Dedifferentiated amniotic fluid mesenchymal stem cell (primary cell): ENCODE measurements around the gene MFF.

Source experiments
- DNase-seq: peaks from one replicate; pipeline ENCODE4 v3.0.0-alpha.2; 2016; ENCODE audit errors: extremely low spot score

MFF gene, protein sequence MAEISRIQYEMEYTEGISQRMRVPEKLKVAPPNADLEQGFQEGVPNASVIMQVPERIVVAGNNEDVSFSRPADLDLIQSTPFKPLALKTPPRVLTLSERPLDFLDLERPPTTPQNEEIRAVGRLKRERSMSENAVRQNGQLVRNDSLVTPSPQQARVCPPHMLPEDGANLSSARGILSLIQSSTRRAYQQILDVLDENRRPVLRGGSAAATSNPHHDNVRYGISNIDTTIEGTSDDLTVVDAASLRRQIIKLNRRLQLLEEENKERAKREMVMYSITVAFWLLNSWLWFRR

DNA sequence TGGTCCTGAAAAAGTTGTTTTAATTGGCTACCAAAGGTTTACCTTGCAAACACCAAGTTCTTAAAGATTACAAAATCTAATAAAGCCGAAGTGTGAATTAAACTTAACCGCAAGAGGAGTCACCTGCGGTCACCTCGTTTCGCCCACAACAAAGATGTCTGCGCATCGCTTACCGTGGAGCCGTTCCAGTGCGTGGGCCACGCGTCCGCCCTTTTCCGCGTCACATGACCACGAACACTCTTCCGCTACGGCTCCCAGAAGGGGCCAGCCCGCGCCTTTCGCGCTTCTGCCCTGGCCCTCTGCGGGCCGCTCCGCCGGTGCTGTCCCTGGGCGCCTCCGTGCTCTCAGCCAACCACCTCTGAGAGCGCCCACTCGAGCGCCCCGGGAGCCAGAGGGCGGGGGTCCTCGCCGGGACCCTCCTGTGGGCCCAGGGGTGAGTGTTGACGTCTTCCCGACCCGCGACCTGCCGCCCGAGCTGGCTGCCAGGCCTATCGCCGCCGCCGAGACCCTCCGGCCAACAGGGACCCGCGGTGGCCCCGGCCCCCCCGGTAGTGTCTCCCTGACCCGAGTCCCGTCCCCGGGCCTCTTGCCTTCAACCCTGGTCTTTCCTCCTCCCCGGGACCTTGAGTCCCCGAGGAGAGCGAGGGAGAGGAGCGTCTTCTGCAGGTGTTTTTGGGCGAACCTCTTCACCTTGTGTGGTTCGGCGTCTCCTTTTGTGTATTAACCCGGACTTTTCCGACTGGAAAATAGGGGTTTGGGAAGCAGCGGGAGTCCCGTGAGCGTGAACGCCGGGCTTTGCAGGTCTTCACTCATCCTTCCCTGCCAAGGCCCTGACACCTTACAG is at the start of gene MFF:
TSS of gene MFF (plus strand) at position 257 of the 844 bp plus-strand sequence. CDS start 5,415 bp downstream, outside the sequence.
- DNase-seq = peak; percentile 90

DNA sequence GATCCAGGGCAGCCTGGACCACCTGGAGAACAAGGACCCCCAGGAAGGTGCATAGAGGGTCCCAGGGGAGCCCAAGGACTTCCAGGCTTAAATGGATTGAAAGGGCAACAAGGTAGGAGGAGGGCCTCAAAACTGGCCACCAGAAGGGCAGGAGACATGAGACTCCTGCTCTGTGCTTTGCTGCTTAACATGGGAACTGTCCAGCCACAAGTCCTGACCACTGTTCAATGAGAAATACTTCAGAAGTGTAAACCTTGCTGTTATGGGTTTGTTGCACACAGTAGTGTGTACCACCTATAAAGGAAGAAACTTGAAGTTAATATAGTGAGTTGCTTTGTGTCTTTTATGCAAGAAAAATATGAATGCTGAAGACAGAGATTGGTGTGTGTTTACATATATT is 44.2 kb upstream of the MFF start:
- DNase-seq = no peak

DNA sequence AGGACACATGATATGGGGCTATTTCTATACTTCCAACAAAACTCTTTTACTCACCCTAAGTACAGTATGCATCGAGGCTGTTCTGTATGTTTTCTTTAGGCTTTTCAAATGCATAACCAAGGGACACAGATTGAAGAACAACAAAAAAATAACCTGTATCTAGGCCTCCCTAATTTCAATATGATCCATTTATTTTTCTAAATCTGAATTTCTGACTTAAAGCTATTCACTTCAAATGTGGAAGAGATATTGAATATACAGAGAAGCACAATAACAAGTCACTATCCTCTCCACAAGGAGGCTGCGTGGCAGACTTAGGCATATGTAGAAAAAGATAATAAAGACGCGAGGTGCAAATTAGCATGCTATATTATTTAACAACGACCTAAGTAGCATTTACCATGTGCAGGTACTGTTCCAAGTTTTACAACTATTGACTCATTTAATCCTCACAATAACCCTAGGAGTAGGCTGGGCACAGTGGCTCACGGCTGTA is 39.3 kb upstream of the MFF start:
- DNase-seq = no peak

DNA sequence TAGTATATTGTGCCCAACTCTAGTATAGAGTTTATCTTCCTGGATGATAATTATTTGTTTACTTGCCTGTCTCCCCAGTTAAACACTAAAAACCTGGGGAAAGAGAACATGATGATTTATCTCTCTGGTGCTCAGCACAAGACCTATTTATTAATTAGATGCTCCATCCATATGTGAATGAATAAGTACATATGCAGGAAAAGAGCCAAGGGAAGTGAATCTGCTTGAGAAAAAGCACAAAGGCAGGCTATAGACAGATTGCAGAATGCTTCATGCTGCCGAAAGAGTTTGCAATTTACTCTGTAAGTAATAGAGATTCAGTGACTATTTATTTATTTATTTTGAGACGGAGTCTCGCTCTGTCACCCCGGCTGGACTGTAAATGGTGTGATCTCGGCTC is 37.3 kb upstream of the MFF start:
- no peak for DNase-seq

DNA sequence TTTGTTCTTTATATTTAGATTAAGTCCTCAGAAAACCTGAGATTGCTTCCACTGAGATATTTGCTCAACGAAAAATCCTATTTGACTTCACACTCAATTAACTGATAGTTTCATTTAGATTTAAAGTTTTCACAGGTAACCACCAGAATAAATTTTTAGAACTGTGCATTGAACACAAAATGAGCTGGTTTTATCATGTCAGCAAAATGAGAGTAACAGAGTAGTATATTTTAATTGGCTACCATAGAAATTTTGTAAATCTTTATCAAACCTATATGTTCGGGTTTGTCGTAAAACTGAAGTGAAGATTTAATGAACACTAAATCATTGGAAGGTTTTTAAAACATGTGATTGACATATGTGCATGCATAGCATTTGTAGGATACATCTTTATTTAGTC is 32.7 kb upstream of the MFF start:
- DNase-seq = no peak

DNA sequence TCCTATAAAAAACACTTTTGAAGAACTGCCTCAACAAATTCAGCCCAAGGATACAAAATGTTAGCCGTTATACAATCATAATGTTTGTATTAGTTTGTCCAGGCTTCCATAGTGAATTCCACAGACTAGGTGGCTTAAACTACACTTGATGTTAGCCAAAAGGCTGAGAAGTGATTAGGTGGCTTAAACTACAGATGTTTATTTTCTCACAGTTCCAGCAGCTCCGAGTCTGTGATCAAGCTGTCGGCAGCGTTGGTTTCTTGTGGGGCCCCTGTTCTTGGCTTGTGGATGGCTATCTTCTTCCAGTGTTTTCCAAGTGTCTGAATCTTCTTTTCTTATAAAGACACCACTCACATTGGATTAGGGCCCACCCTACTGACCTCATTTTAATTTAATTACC is 31.5 kb upstream of the MFF start:
- no peak for DNase-seq

DNA sequence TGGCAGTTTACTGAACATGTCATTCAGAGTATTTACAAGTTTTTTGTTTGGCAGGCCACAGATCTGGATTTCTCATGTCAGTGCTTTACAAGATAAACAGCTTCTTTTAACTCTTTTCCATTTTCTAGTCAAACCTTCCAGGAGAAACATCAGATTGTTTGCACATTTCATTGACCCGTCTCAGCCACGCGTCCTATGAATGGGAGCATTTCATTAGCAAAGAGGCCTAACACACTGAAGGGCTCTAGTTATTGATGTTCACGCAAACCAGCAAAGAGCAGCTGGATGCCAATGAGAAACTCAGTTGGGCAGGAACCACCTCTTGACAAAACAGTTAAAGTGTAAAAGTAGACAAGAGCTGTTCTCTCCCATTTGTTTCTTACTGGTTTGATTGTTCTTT is 29.2 kb upstream of the MFF start:
- no peak for DNase-seq

DNA sequence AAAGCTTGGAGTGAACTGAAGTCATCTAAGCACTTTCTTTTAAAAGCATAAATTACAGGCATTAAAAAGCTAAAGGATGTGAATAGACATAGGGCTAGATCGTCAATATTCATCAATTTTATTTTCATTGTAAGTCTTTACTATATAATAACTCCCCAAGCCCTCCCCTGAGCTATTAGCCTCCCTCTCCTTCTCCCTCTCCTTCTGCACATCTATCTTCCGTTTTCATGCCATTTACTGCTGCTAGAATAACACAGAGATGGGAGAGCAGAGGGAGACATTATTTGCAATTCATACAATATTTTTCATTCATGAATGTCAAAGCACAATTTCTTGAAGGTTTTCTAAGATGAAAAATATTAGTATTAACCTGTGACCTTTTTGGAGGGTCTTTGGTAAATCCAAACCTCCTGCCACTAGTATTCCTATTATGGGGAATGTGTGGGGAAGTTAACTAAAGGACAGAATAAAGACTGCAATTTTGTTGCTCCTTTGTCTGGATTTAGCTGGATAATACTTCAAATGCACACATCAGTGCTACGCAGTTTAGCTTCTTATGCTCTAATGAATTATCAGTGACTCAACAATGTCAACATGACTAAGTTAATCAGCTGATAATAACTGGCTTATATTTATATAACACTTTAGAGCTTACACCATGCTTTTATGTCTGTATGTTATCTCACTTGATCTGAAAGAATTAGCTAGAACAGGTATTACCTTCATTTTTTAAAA is 28.2 kb upstream of the MFF start:
- DNase-seq = no peak

DNA sequence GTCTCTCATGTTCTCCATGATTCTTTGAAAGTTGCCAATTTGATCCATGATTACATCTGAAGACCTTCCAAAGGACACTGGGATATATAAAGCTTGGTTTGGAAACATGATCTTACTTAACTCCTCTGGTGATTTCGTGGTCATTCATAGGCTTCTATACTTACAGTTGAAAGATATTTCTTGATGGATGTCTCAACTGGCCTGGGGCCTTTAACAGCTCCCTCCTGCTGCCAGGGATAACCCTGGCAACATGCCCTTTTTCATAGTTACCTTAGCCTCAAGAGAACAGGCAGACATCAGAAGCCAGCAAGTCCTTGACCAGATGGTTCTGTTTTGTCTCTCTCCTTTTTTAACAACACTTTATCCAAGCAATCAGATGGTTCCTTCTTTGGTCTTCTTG is 23.5 kb upstream of the MFF start:
- no peak for DNase-seq

DNA sequence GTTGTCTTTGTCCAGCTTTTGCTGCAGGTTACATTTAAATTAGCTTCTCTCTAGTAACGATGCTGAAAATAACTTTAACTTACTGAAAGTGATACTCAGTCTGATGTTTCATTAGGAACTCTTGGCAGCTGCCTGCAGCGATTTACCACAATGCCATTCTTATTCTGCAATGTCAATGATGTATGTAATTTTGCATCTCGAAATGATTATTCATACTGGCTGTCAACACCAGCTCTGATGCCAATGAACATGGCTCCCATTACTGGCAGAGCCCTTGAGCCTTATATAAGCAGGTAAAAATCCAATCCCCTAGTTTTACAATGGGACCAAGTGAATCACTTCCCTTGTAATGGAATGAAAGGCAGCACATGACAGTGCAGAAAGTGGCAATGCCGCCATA is 16.3 kb upstream of the MFF start:
- DNase-seq = peak; percentile 40

DNA sequence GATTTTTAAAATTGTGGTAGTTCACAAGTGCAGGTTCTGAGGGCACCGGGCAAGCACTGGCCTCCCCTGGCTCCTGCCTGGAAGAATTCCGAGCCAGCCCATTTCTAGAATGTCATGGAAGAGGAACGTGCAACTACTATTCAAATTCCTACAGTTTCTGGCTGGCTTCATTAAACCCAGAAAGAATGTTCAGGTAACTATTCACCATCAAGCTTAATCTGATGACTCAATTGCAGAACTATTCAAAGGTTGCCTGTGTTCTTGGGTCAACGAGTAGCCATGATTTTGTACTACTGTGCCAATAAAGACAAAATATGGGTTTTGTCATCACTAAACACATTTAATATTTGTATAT is 14.3 kb upstream of the MFF start:
- DNase-seq = no peak

DNA sequence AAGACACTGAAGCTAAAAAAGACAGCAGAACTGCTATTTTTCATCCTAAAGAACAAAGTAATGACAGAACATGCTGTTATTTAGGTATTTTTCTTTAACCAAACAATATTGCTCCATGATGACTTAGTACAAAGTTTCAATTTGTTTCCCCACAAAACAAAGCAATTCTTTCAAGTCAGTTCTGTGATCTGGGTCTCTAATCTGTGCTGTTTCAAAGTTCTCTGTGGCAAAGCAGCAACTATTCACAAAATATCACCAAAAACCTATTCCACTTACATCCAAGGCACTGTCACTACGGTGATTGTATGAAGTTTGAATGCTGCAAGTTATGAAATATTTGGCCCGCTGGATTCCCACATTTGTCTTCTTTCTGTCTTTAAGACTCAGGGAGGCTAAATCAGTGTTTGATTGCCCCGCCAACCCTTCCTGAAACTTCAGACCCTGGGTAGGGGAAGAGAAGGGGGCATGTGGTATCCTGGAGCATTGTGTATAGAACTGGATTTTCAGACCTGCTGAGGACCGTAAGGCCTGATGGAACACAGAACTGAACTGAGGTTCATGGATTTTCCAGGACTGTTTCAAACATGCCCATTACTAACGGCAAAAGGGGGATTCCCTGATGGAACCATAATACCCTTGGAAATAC is 13.1 kb upstream of the MFF start:
- no peak for DNase-seq

DNA sequence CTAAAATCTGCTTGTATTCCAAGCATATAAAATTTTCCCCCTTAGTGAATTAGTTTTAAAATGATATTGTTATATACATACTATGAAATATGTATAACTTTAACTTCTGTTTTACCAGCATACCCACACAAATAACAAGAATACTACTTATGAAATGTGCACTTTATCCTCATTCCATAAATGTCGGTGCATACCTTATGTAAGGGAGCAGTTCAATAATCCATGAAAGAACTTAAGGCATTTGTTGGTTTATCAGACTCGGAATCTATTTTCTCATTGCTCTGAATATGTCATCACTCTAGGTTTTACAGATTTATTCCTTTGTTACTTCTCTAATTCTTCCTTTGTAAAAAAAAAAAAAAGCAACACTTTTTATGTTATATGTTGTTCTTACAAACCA is 12.5 kb upstream of the MFF start:
- DNase-seq = no peak

DNA sequence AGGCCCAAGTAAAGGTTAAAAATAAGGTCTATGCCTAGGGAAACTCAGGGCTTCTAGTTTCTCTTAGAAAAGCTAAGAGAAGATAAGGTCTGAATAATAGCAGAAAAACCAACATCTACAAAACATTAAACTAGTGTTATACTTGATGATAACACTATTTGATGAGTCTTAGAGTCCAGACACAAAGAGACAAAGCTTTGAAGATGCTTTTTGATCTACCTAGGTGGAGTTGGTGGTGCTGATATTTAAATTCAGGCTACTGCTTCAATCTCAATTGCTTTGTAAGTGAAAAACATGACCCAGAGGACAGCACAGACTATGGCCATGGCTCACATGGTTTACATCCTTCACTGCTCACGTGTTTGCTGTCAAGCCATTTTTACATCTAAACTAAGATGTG is 11.7 kb upstream of the MFF start:
- DNase-seq = no peak

DNA sequence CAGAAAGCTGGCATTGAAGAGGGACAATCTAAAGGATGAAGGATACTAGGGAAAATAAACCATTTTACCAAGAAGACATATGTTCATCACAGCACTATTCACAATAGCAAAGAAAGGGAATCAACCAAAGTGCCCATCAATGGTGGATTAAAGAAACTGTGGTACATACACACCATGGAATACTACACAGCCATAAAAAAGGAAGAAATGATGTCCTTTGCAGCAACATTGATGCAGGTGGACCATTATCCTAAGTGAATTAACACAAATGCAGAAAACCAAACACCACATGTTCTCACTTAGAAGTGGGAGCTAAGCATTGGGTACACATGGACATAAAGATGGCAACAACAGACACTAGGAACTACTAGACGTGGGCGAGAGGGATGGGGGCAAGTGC is 7.2 kb upstream of the MFF start:
- no peak for DNase-seq

DNA sequence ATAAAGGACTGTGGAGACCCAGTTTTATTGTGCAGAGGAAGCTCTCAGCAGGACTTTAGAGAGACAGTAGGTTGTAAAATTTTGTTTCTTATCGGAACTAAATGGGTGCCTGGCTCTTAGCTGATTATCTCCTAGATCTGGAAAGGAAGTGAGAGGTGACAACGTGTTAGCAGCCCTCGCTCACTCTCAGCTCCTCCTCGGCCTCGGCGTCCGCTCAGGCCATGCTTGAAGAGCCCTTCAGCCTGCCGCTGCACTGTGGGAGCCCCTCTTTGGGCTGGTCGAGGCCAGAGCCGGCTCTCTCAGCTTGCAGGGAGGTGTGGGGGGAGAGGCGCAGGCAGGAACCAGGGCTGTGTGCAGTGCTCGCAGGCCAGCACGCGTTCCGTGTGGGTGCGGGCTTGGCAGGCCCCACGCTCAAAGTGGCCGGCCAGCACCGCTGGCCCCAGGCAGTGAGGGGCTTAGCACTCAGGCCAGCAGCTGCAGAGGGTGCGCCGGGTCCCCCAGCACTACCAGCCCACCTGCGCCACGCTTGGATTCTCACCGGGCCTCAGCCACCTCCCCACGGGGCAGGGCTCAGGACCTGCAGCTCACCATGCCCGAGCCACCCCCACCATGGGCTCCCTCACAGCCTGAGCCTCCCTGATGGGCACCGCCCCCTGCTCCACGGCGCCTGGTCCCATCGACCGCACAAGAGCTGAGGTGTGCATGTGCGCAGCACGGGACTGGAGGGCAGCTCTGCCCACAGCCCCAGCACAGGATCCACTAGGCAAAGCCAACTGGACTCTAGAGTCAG is 4.6 kb upstream of the MFF start:
- DNase-seq = no peak

DNA sequence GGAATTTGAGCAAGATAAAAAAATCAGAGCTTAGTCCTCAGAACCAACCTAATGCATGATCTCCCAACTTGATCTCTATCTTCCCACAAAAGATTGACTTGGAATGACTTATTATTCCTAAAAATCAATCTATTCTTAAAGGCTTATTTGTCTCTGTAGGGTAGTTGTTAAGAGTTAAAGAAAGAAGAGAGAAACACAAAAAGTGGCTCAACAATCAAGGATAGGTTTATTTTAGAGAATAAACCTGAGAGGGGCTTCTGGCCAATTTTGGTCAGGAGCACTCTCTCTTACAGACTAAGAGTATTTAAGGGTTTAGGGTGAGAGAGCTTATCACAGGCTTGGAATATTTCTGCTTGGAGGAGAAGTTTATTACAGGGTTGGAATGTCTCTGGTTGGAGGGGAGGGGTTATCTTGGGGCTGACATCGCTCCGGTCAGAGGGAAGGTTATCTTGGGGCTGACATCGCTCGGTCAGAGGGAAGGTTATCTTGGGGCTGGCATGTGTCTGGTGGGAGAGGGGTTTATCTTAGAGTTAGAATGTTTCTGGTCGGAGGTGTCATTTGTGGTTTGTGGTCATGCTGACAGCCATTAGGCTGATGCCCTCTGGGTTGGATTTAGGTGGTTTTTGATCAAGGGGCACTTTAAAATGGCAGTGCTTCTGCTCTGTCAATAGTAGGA is 2.4 kb upstream of the MFF start:
- no peak for DNase-seq

DNA sequence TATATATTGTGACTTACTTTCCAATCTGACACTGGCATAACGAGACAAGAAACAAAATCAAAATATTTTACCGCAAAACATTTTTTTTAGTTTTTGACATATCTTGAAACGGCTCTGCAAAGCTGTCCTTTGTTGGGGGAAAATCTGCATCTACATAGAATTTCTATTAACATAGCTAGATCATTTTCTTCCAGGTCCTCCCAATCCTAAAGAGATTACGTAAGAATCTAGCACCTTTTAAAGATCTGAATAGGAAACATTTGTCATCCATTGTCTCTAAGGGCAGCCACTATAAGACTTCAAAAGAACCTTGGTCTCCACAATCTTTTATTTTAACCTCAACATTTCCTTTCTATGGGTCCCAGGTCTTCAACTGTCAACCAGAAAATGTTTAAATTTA is 1.2 kb upstream of the MFF start:
- DNase-seq = no peak

DNA sequence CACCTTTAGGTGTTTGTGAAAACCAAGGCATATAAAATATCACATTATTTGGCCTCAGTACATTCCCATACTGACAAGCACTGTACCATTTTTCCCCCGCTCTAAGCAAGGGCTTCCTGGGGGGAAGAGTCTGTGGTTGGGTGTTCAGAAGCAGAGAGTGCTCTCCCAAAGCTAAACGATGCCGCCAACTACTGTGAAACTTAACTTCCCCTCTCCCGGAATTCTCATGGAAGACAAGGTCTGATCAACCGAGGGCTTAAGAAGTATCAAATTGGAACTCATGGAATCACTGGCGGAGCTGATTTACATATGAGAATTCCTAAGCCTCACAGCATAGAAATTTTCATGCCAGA is 433 bp upstream of the MFF start:
- no peak for DNase-seq

DNA sequence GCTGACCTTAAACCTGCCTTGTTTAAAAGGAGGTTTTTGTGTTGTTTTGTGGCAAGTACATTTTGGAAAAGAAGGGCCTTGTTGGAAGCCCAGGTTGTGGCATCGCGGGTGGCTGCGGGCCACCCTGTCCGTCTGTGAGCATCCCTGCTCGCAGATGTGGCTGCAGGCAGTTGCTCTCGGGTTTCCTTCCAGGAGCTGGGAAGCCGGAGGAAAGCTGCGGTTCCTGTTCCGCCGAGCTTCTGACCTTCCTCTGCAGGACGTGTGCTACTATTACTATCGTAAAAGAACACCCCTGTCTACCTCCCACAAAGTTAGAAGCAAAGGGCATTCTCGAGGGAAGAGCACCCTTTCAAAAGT is 766 bp downstream of the MFF start:
- no peak for DNase-seq

DNA sequence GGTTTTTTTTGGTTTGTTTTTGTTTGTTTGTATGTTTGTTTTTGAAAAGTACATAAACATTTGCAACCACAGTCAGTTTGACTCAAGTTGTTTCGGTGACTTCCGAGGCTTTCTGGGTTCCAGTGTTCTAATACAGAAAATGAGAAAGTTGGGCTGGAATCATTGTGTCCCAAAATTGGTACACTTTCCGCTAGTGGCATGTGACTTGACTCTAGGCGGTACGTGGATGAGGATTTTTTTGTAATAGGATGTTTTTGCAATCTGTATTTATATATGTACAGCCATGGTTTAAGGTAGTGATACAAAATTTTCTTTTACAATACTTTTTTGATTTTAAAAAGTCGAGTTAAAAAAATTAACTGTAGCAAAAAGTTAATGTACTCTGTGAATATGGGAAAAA is 1.7 kb downstream of the MFF start:
- DNase-seq = no peak
